Measurements from ENCODE around the gene DLG2.

DNA sequence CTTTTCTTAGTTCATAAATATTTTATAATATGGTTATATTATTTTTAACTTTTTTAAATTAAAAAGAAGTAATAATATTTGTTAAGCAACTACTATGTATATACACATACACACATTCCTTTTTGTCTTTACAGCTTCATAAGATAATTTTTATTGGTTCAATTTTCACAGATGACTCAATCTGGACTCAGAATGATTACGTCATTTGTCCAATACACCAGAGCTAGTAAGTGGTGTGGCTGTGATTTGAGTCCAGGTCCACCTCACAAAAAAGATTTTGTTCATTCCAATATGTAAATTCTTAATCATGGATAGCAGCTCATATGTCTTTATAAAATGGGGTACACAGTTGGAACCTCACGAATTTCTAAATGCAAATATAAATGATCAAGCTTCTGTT is 1014.5 kb downstream of the DLG2 start:
- no peak for TF ChIP-seq EZH2 (IDR thresholded peaks at IDR 0.05; ENCODE audit: borderline replicate concordance, low read length)
- no peak for TF ChIP-seq CTCF (IDR thresholded peaks at IDR 0.05; ENCODE audit: low read length)

Data from OCI-LY1 (cell line).